Measurements from ENCODE around the gene SMIM35.

DNA sequence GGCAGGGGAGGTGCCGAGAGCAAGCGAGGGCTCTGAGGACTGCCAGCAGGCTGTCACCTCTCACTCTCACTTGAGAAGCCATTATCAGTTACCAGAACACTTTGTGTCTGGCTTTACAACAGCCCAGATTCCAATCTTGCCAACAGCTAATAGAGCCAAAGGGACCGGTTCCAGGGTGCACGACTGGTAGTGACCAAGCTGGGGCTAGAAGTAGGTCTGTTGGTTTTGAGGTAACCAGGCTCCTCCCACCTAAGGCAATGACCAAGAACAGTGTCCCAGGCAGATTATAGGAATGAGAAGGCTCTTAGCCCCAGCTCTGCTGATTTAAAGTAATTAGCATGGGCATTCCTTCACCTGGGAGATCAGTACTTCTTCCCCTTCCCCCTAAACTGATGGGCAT lies 107.8 kb downstream of the SMIM35 start:
- TF ChIP-seq, protein P1, sequence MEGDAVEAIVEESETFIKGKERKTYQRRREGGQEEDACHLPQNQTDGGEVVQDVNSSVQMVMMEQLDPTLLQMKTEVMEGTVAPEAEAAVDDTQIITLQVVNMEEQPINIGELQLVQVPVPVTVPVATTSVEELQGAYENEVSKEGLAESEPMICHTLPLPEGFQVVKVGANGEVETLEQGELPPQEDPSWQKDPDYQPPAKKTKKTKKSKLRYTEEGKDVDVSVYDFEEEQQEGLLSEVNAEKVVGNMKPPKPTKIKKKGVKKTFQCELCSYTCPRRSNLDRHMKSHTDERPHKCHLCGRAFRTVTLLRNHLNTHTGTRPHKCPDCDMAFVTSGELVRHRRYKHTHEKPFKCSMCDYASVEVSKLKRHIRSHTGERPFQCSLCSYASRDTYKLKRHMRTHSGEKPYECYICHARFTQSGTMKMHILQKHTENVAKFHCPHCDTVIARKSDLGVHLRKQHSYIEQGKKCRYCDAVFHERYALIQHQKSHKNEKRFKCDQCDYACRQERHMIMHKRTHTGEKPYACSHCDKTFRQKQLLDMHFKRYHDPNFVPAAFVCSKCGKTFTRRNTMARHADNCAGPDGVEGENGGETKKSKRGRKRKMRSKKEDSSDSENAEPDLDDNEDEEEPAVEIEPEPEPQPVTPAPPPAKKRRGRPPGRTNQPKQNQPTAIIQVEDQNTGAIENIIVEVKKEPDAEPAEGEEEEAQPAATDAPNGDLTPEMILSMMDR (IDR thresholded peaks at IDR 0.05; ENCODE audit: low read length), result no peak
- no peak for TF ChIP-seq EZH2 (IDR thresholded peaks at IDR 0.05; ENCODE audit: borderline replicate concordance, low read length)
